Activated CD8-positive, alpha-beta memory T cell treated with anti-CD3 and anti-CD28 coated beads for 36 hours (primary cell): Measurements from ENCODE around the gene MMP13. TPM values are rescaled to one million over a fixed set of nuclear protein-coding genes. Genes with fewer than 3 reads are reported as not detected.
"Not testable (repeated sequence)": the region's sequence is repeated elsewhere in the genome, so short reads cannot be mapped to it uniquely, and the experiment has no call there.

Experiments
- CTCF ChIA-PET: fragments of 350-600 bp; sonication (Branson Sonifier 250); formaldehyde crosslinking; loops from one replicate; lab custom pipeline; 2021; ENCODE audit warnings: antibody characterized with exemption; lab: Charles Lee
- POLR2A ChIA-PET: fragments of 350-600 bp; sonication (Branson Sonifier 250); formaldehyde crosslinking; loops from one replicate; lab custom pipeline; 2021; ENCODE audit warnings: antibody characterized with exemption; lab: Charles Lee
- total RNA-seq, 2 experiments: library from RNA; stranded (reverse); gene quantifications; one replicate each; pipeline ENCODE4 v1.2.3, GENCODE V29; 2021

Gene MMP13
- not detected for total RNA-seq

DNA sequence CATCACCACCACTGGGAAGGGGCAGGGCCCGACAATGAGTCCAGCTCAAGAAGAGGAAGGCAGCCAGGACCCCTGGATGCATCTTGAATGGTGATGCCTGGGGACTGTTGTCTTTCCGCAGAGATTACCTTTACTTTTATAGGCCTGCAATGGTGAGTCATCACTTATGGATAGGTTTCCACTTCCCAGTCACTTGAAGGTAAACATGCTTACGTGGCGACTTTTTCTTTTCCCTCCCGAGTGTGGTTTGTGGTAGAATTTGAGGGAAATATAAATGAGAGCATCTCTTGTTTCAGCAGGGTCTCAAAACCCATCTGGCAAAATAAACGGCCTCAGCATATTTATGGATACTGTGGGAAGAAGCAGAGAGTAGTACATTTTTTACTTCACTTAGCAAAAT lies at the start of gene MMP13:
Gene MMP13 (minus strand): TSS at position 109 of the 400 bp plus-strand sequence. CDS start 27 bp downstream, at position 82.
- CTCF ChIA-PET: no interaction called here

DNA sequence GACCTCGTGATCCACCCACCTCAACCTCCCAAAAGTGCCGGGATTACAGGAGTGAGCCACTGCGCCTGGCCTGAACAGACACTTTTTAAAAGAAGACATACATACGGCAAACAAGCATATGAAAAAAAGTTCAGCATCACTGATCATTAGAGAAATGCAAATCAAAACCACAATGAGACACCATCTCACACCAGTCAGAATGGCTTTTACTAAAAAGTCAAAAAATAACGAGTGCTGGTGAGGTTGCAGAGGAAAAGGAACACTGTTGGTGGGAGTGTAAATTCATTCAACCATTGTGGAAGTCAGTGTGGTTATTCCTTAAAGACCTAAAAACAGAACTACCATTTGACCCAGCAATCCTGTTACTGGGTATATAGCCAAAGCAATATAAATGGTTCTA lies 48.7 kb upstream of the MMP13 start:
- POLR2A ChIA-PET: not testable (repeated sequence)
- CTCF ChIA-PET: interaction anchor here (0.7 kb wide), 1 partner anchor 914 kb away, joined by 4 read pairs; no protein-coding TSS in a partner anchor

More for the DNA sequence above, at the start of gene MMP13:
- POLR2A ChIA-PET: no interaction called here

DNA sequence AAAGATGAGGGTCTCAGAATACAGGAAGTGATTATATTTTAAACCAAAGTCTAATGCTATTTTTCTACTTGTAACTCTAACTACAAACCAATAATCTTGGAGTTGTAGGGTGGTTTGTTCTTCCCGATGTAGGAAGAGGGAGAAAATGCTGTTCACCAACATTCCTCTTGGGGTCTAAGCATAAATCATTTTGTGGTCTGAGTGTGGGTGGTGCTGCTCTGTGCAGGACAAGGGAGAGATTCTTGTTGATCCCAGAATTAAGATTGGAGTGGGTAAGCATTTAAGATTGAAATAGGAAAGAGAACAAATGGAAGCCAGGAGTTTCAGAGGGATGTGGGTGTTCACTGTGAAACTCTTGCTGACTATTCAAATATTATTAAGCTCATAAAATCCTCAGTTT lies 38.6 kb upstream of the MMP13 start:
- CTCF ChIA-PET: no interaction called here
- POLR2A ChIA-PET: no interaction called here

DNA sequence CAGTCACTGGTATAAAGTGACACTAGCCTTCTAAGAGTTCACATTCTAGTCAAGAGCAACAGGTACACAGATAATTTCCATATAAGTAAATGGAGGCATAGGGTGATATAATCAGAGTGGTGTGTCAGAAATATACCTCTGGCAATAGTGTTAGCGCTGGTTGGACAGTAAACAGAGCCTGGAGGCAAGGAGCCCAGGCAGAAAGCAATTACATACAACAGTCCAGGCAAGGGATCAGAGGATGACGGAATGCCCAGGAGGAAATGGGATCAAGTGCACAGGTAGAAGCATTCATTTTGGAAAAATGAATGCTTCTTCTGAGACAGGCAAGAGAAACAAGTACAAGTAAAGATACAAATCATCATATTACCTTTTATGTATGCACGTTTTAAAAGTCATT lies 36.2 kb upstream of the MMP13 start:
- POLR2A ChIA-PET: no interaction called here
- CTCF ChIA-PET: no interaction called here

DNA sequence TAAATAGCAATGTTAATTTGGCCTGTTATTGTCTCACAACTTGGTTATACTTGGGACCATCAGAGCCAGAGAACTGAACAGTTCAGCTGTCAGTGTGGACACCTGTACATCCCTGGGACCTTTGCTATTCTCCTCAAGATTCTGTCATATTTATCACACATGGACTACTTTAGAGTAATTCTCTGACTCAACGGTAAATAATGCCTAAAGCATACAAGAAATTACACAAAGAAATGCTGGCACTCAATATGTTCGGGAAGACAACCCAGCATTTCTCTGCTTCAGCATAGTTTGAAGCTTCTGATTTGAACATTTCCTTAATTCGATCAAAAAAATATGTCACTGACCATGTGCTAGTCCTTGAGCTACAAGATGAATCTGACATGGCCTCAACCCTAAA lies 34.6 kb upstream of the MMP13 start:
- ChIA-PET CTCF (no interaction called here), POLR2A (no interaction called here)

DNA sequence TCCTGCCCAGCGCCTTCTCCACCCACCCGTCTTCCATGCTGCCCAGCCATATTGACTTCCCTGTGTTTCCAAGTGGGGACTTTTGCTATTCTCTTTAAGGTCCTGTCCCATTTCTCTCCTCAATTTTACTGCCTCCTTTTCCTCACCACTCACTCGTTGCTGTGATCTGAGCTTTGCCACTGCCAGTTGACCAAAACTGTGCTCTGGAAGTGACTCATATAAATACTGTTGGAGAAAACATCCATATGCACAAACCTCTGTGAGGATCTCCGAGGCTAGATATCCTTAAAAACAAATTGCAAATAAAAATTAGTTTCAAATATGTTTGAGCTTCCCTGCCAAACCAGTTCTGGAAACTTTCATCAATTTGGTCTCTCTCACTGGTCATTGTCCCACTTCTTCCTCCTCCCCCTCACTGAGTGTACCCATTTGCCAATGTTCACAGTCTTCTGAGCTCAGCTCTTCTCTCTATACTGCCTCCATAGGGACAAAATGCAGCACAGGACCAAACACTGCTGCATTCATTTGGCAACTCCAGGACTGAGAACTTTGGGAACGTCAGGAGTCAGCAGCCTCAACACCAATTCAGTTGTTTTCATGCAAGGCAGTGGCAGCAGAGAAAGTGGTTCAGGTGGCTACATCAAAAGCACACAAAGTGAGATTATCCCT lies 34.0 kb upstream of the MMP13 start:
- ChIA-PET POLR2A (no interaction called here), CTCF (no interaction called here)

DNA sequence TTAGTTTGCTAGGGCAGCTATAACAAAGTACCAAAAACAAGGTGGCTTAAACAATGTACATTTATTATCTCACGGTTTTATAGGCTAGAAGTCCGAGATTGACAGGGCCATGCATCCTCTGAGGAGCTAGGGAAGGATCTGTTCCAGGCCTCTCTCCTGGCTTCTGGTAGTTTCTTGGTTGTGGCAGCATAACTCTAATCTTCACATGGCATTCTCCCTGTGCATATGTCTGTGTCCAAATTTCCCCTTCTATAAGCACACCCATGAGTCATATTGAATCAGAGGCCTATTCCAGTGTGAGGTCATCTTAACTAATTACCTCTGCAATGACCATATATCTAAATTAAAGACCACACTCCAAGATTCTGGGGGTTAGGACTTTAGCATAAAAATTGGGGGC lies 31.3 kb upstream of the MMP13 start:
- ChIA-PET CTCF (no interaction called here), POLR2A (no interaction called here)

DNA sequence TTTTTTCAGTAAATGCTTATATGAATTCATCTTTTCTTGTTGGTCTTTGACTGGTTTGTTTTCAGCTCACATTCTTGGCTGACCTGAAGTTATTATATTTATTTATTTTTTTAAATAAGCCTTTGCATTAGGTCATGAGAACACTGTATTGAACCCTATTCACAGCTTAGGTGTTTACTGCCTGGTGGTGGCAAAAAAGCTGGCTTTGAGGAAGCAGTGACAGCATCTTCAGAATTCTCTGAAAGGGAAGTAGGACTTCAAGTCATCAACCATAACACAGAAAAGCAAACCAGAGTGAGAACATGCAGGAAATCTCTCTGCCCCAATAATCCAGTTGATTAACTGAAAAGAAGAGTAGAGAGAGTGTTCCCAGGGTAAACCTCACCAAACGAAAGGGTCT lies 30.3 kb upstream of the MMP13 start:
- POLR2A ChIA-PET: no interaction called here
- CTCF ChIA-PET: no interaction called here

DNA sequence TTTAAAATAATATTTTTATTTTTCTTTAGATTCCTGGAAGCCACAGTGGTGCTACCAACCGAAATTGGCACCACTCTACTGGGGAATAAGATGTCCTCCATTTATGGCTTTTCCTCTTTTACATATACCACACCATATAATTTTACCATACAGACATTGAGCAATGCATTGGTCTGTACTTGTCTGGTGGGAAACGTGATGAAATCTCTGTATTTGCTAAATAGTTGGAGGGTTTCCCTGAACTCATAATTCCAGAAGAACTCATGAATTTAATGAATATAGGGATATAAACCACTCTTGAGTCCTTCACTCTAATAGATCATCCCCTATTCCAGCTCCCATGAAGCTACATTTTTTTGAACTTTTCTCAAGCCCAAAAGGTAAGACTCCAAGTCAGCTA lies 28.0 kb upstream of the MMP13 start:
- ChIA-PET POLR2A (no interaction called here), CTCF (no interaction called here)

DNA sequence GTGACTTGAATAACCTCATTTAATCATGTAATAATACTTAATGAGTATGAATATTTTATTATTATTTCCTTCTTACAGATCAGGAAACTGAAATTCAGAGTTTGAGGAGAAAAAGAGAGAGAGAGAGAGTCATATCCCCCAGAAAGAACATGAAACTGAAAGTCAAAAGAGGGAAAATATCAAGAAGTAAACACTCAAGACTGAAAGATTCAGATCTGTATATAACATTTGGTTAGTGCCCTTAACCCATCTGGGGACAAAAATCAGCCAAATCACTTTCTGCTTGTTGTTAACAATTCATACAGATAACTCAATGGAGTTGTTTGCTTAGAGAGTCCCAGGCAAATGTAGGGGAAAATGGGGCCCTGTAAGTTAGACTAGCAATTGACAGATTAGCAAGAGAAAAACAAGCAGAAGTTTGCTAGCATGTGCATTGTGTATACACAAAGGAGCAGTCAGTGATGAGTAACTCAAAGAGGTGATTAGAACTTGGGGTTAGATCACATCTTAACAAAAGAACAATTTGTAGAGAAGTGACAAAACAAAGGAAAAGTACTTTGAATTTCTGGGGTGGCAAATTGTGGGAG lies 25.9 kb upstream of the MMP13 start:
- ChIA-PET CTCF (no interaction called here), POLR2A (no interaction called here)

DNA sequence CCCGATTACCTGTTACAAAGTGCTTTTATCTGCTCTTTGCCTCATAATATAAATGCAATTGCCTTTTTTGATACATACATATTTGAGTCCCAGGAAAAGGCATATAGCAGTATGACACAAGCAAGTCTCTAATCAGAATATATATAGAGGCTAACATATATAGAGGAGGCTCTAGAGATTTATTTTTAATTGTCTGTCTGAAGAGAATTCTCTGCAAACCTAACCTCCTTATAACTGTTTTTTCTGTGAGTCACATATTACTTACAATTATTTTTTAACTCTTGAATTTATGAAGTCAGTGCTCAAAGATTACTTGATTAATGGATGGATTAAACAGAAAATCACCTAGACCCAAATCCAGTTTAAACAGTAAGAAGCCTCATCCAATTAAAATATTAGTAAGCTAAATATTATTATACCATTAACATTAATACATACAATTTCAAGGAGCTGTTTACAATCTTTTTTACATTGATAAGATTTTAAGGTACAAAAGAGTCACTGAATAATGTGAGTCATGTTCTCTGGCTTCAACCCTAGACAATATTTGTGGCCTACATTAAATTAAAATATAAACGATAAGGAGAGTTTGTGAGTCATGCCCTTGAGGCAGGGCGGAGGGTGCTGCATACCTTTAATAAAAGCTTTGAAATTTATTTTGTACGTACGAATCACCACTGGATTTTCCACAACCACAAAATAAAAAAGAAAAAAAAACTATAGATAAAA lies 19.2 kb upstream of the MMP13 start:
- POLR2A ChIA-PET: no interaction called here
- CTCF ChIA-PET: no interaction called here

DNA sequence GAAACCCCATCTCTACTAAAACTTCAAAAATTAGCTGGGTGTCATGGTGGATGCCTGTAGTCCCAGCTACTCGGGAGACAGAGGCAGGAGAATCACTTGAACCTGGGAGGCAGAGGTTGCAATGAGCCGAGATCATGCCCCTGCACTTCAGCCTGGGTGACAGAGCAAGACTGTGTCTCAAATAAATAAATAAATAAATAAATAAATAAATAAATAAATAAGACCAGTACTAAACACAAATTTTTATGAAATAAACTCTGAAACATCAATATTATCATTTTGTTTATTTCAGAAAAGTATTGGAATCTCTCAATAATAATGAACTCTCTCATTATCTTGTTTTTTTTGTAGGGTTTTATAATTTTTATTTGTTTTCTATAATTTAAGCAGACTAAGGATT lies 18.2 kb upstream of the MMP13 start:
- CTCF ChIA-PET, POLR2A ChIA-PET: not testable (repeated sequence)

DNA sequence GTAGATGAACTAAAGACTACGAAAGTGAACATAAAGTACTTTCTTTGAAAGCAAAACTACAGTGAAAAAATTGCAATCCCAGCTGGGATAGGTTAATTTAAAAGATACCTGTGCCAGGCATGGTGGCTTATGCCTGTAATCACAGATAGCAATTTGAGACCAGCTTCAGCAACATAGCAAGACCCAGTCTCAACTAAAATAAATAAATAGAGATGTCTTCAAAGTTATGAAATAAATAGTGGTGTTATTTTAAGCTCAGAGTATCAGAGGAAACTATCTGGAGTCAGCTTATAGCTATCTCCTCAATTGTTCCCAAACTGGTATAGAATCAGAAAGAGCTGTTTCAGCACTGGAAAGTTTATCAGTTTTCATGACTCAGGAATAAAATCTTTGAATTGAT lies 17.3 kb upstream of the MMP13 start:
- ChIA-PET CTCF (no interaction called here), POLR2A (no interaction called here)

DNA sequence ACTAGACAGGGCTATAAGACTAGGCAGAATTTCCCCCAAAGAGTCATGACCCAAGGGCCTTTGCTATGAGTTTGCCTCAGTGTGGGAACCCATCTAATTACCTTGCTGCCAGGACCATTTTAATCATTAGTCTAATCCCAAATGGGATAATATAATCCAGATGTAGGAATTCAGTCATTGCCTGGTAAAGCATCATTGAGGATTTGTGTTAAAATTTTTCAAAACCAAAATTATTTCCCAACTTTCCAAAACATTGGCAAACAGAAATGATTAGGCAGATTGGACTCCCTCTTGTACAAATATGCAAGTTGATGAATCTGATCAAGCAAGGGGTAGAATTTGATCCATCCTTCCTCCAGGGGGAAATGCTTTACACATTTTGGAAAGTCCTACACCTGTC lies 16.2 kb upstream of the MMP13 start:
- POLR2A ChIA-PET: no interaction called here
- CTCF ChIA-PET: no interaction called here

DNA sequence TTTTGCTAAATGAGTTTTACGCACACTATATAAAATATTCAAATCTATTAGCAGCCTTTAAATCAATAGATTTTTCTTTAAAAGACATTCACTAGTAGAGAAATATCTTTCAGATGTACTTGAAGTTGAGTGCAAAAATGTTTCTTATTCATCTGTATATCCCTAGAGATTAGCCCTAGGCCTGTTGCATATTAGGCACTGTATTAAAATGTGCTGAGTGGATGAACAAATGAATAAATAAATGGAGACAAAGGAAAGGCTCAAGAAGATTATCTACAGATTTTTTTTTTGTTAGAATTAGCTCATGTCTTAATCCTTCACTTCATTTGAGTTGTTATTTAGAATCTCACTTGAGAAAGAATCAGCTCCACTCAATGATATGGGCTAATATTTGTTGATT lies 12.0 kb upstream of the MMP13 start:
- ChIA-PET POLR2A (no interaction called here), CTCF (no interaction called here)

DNA sequence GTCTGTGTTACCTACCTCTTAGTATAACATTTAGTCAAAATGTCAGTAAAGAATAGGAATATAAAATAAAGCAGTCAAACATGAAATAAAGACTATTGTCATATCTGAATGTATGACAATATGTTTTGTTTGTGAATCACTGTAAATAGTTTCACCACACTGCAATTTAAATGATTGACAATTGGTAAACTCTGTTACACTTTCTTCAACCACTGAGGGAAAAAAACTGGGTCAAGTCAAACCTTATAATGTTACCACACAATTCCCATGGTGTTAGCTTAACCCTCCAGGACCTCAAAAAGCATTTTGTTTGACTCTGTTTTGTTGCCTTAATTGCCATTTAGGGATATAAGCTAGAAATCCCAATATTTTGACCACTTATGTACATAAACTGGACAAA lies 10.5 kb upstream of the MMP13 start:
- ChIA-PET POLR2A (no interaction called here), CTCF (no interaction called here)

DNA sequence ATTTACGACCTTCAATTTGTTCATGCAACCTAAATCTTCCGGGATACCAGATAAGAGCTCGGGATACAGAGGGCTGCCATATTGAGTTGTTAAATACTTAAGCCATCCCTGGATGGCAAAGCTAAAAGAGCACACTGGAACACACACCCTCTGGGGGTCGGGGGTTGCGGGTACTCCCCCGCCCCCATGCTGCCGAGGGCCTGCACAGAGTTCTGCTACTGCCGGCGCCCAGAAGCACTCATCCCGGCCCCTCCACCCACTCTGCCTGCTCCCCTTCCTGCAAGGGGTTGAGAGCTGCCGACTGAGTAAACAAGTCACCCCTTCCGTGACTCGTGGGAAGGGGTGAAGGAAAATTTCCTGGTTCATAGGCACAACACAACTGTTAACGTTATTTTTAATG lies 9.3 kb upstream of the MMP13 start:
- CTCF ChIA-PET: interaction anchor here (0.7 kb wide), 1 partner anchor 13 kb away, joined by 3 read pairs; no protein-coding TSS in a partner anchor
- POLR2A ChIA-PET: interaction anchor here (0.5 kb wide), 1 partner anchor 14 kb away, joined by 3 read pairs; no protein-coding TSS in a partner anchor

DNA sequence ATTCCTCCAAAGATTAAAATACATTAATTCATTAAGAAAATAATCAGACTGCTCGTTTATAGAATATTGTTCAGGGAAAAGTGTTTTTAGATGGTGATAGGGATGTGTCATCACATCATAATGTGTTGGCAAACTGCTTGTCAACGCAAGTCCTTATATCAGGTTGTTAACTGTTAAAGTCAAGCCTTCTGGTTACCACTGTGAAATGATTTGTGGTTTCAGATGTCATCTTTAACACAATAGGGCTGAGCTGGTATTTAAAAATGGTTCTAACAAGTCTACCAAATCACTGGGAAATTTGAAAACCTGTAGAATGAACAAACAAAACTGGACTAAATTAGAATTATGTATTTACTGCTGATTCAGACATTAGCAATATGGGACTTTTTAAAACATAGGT lies 2.4 kb upstream of the MMP13 start:
- ChIA-PET POLR2A (no interaction called here), CTCF (interaction anchor here (0.6 kb wide), 1 partner anchor 493 kb away, joined by 6 read pairs; no protein-coding TSS in a partner anchor)

DNA sequence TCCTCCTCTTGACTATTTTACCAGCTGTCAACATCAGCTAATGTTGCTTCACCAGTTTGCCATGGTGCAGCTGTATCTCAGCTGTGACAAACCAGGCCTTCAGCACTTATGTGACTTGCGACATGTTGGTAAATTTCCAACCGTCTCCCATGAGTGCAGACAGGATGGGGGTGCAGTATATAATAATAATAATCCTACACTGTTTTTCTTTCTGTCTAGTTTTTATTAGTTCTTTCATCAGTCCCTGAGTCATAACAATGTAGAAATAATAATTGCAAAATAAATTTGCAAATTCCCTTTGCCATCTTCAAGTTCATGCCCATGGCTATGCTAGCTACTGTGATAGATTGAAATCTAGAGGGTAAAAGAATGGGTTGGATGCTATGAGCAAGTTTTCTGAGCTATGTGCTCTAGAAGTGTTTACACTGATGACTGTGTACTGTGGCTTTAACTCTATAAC lies 4.9 kb downstream of the MMP13 start:
- CTCF ChIA-PET: interaction anchor here (1.2 kb wide), 1 partner anchor 10 kb away, joined by 4 read pairs; no protein-coding TSS in a partner anchor
- POLR2A ChIA-PET: interaction anchor here (0.7 kb wide), 1 partner anchor 14 kb away, joined by 3 read pairs; no protein-coding TSS in a partner anchor

DNA sequence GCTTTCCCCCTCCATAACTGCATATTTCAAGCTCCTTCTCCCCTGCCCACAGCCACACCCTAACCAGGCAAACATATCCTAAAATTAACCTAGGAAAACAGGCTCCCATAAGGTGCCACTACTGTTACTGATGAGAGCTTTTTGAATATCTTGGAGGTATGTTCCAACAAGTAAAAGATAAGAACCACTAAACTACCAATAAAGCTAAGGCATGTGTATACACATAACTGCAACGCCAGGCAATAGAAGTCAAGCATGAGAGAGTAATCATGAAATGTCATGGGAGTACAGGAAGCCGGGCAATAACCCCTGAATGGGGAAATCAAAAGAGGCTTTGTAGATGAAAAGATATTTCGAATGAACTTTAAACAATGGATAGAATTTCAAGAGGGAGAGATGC lies 9.3 kb downstream of the MMP13 start:
- ChIA-PET POLR2A (no interaction called here), CTCF (no interaction called here)
